MM.1S (cell line): ENCODE results near the gene GALNT4.

Source experiments
- CTCF ChIP-seq: fragments of 300-600 bp; sonication (generic); IDR thresholded peaks from 2 replicates; pipeline ENCODE4 v1.5.1; 2016; ENCODE audit warnings: antibody characterized with exemption, low read length, mixed read lengths
- EZH2 ChIP-seq: fragments of 300-600 bp; sonication (generic); optimal IDR thresholded peaks from 2 replicates; pipeline ENCODE3; 2017; ENCODE audit warnings: low read depth, mild to moderate bottlenecking, antibody characterized with exemption, low read length, mixed read lengths
- EZH2phosphoT487 ChIP-seq: fragments of 300-600 bp; sonication (generic); IDR thresholded peaks from 2 replicates; pipeline ENCODE4 v1.6.1; 2018; ENCODE audit warnings: antibody characterized with exemption, low read length

DNA sequence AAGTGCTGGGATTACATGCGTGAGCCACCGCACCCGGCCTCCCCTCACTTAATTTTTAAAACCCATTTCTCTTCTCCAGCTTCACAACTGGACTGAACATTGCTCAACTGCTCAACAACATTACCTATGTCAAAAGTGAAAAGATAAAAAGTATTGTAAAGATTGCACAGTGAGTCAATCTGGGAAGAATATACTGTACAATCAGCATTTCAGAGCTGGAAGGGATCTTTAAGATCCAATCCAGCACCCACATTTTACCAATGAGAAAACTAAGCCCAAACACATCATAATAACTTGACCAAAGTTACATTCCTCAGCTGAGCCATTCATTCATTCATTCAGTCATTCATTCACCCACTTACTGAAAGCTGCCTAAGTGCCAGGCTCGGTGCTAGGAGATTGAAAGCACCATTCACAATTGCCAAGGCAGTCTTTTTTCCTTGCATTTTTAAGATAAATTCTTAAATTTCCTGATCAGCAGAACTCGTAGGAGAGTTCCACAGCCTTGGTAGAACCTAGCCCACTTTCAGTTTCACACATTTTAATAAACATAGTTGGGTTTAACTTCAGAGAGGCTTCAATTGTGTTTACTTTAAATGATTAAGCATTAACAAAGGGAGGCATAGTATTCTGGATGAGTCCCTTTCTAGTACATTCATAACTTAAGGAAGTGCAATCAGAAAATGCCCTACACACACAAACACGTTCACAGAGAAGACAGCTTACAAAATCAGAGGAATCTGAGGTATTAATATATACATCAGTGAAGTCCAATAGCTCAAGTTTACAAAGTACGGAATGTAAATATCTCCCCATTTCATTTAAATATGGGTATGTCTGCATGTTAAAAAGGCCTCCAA lies 3.0 kb downstream of the GALNT4 start:
- no peak for TF ChIP-seq CTCF
- TF ChIP-seq EZH2 = no peak
- TF ChIP-seq EZH2phosphoT487 = no peak
